ENCODE results near the gene CCDC85B.
A peak's percentile ranks its signal among the peaks of the same experiment; 100 is the strongest.

CCDC85B gene

GRCh38 chr11:65880844-65881421 is 9.5 kb upstream of the CCDC85B start:
- TF ChIP-seq, protein P1, sequence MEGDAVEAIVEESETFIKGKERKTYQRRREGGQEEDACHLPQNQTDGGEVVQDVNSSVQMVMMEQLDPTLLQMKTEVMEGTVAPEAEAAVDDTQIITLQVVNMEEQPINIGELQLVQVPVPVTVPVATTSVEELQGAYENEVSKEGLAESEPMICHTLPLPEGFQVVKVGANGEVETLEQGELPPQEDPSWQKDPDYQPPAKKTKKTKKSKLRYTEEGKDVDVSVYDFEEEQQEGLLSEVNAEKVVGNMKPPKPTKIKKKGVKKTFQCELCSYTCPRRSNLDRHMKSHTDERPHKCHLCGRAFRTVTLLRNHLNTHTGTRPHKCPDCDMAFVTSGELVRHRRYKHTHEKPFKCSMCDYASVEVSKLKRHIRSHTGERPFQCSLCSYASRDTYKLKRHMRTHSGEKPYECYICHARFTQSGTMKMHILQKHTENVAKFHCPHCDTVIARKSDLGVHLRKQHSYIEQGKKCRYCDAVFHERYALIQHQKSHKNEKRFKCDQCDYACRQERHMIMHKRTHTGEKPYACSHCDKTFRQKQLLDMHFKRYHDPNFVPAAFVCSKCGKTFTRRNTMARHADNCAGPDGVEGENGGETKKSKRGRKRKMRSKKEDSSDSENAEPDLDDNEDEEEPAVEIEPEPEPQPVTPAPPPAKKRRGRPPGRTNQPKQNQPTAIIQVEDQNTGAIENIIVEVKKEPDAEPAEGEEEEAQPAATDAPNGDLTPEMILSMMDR (IDR thresholded peaks at IDR 0.05): no peak
- no peak for DNase-seq (ENCODE audit: low spot score)
- Histone ChIP-seq H3K27ac (no peak overlapping the region), H3K4me3 (no peak overlapping the region)

DNA sequence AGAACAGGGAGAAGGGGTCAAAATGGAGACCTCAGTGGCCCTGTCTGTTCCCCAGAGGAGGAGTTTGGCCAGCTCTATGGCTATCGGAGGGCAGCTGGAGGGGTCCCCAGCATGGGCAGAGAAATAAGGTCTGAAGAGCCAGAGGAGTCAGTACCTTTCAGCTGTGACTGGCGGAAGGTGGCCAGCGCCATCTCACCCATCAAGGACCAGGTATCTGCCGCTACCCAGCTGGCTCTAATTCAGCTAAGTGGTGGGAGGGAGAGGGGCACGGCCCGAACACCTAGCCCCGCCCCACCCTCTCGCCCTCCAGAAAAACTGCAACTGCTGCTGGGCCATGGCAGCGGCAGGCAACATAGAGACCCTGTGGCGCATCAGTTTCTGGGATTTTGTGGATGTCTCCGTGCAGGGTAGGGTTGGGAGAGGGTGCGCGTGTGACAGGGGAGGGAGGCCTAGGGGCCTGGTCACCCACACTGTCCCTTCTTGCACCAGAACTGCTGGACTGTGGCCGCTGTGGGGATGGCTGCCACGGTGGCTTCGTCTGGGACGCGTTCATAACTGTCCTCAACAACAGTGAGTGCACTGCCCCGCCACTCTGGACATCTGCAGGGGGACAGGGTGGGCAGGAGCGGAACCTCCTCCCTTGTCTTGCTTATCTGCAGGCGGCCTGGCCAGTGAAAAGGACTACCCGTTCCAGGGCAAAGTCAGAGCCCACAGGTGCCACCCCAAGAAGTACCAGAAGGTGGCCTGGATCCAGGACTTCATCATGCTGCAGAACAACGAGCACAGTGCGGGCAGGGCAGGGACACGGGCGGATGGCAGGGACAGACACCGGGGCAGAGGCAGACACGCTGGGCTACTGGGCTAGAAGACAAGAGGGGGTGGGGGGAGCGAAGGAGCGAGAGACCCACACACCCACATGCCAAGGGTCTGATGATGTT is 8.1 kb upstream of the CCDC85B start:
- Histone ChIP-seq H3K4me3 (no peak overlapping the region), H3K27ac (no peak overlapping the region)
- no peak for DNase-seq (ENCODE audit: low spot score)
- TF ChIP-seq, protein P1 (IDR thresholded peaks at IDR 0.05): no peak

DNA sequence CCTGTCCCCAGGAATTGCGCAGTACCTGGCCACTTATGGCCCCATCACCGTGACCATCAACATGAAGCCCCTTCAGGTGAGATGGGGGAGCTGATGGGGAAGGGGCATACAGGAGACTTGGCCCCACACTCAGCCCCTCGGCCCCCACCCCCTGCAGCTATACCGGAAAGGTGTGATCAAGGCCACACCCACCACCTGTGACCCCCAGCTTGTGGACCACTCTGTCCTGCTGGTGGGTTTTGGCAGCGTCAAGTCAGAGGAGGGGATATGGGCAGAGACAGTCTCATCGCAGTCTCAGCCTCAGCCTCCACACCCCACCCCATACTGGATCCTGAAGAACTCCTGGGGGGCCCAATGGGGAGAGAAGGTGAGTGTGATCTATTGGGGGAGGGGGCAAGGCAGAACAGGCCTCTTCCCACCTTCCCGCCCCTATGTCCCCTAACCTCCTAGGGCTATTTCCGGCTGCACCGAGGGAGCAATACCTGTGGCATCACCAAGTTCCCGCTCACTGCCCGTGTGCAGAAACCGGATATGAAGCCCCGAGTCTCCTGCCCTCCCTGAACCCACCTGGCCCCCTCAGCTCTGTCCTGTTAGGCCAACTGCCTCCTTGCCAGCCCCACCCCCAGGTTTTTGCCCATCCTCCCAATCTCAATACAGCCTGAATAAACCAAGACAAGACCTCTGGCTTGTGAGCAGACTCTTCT is 7.3 kb upstream of the CCDC85B start:
- Histone ChIP-seq H3K27ac (no peak overlapping the region), H3K4me3 (no peak overlapping the region)
- TF ChIP-seq, protein P1 (IDR thresholded peaks at IDR 0.05): no peak
- DNase-seq (ENCODE audit: low spot score): no peak

DNA sequence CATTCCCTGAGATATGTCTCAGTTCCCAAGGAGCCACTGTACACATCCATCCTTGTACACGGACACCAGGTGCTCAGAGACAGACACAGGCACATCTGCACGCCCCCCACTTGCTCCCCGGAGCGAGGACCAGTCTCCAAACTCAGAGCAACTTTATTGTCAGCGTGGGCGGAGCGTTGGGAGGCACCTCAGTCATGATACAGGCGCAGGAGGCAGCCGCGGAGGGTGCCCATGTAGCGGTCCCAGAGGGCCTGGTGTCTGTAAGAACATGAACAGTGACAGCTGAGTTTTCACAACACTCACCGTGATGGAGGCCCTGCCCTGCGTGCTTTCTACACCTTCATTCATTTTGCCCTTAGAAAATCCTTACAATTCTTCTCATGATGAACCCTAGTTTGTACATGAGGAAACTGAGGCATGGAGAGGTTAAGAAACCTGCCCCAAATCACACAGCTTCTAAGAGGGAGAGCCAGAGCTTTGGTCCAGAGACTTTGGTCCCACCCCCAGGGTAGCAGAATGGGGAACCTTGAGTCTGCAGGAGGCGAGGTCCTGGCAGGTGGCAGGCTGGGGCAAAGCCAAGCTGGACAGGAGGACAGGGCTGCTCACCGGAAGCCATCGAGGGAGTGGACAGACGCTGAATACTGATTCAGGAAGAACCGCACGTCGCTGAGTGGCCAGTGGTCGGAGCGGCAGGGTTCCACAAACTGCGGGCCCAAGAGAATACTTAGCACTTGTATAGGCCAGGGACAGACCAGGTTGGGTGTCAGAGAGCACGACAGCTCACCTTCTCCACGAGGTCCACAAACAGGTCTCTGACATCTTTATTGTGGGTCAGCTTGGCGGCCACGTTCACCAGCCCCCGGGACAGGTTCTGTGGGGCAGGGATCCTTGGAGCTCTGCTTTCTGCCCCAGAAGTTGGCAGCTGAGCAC is 6.4 kb upstream of the CCDC85B start:
- Histone ChIP-seq H3K27ac (no peak overlapping the region), H3K4me3 (no peak overlapping the region)
- no peak for DNase-seq (ENCODE audit: low spot score)
- TF ChIP-seq, protein P1 (IDR thresholded peaks at IDR 0.05): no peak

DNA sequence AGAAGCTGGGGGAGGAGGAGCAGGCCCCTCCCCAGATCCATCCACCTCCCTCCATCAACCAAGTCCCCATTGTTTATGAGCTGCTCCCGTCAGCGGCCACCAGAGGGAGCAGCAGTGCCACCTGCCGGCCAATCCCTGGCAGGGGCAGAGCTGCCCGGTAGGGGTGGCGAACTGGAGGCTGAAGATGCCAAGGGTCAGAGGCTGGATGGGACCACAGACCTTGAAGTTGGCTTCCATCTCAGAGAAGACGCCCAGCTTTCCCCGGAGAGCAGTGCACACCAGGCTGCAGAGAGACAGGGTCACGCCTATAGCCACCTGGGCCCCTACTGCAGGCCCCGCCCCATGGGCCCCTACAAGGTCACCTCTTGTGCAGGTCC is 5.8 kb upstream of the CCDC85B start:
- Histone ChIP-seq H3K27ac (peak overlapping the region in 1 of 2 donors; percentile 23), H3K4me3 (no peak overlapping the region)
- TF ChIP-seq, protein P1 (IDR thresholded peaks at IDR 0.05): peak; percentile 98
- DNase-seq (ENCODE audit: low spot score): peak; percentile 84

GRCh38 chr11:65885231-65885630 is 5.2 kb upstream of the CCDC85B start:
- H3K27ac ChIP-seq: peak overlapping the region in 1 of 2 donors; percentile 23
- DNase-seq (ENCODE audit: low spot score): no peak

More at GRCh38 chr11:65885231-65885630, 5.2 kb upstream of the CCDC85B start:
- no peak overlapping the region for H3K4me3 ChIP-seq
- TF ChIP-seq, protein P1 (IDR thresholded peaks at IDR 0.05): no peak
